Right lobe of liver (tissue), 6 donors: ENCODE measurements around the gene U2AF1L4. TPM values are rescaled to one million over a fixed set of nuclear protein-coding genes. Genes with fewer than 3 reads are reported as not detected.

Experiments used
- ATAC-seq, 4 donors: fragments of 200-7000 bp; cut with Tn5 transposase; one replicate each; pipeline ENCODE4 v1.9.1; 2020; ENCODE audit warnings: mild to moderate bottlenecking in 4 of 4, moderate library complexity in 4 of 4
- DNase-seq, 3 donors: peaks; one replicate each; pipeline ENCODE4 v3.0.0-alpha.2; 2020
- H3K27ac ChIP-seq, 3 donors: fragments of 200-600 bp; one replicate each; pipeline ENCODE4 v1.8.0; 2022
- H3K27me3 ChIP-seq, 2 donors: fragments of 200-600 bp; one replicate each; pipeline ENCODE4 v1.8.0; 2022
- H3K36me3 ChIP-seq, 4 donors: fragments of 200-600 bp; sonication (generic) in 1 of 4; one replicate each; pipeline versions ENCODE4 v1.5.1 to v1.8.0; 2017 to 2022; ENCODE audit warnings: control low read depth in 1 of 4
- H3K4me1 ChIP-seq, 4 donors: fragments of 200-600 bp; sonication (generic) in 1 of 4; one replicate each; pipeline versions ENCODE4 v1.5.1 to v1.8.0; 2017 to 2022; ENCODE audit warnings: control low read depth in 1 of 4
- H3K4me3 ChIP-seq, 3 donors: fragments of 200-600 bp; one replicate each; pipeline ENCODE4 v1.8.0; 2022
- H3K9me3 ChIP-seq, 4 donors: fragments of 200-600 bp; sonication (generic) in 1 of 4; one replicate each; pipeline versions ENCODE4 v1.5.1 to v1.8.0; 2017 to 2022; ENCODE audit warnings: control low read depth in 1 of 4
- CTCF ChIP-seq, 4 donors: fragments of 200-600 bp in 3 of 4; fragments of 450-650 bp in 1 of 4; IDR thresholded peaks; one replicate each; pipeline versions ENCODE4 v1.5.1 to v1.8.0; 2016 to 2022; ENCODE audit warnings: antibody characterized with exemption in 4 of 4, mild to moderate bottlenecking in 2 of 4
- POLR2A ChIP-seq: fragments of 450-650 bp; IDR thresholded peaks from one replicate; pipeline ENCODE4 v1.6.1; 2017; ENCODE audit warnings: antibody characterized with exemption, mild to moderate bottlenecking
- WGBS: methylation state at CpG from one replicate; pipeline ENCODE4 v1.1.6; 2018; ENCODE audit warnings: low coverage, low lambda C conversion rate; ENCODE audit not compliant: insufficient coverage; ENCODE audit errors: missing lambda C conversion rate; 5-methylcytosine and 5-hydroxymethylcytosine counted together
- intact Hi-C, 2 donors: fragments of 100-400 bp; cut with DNase I; formaldehyde crosslinking; loops; one replicate each; pipeline versions ENCODE4 v1.11.2 to v1.14.1; 2022
- total RNA-seq, 6 experiments: library from RNA; depleted of rRNA in 2 of 6; stranded (reverse); fragments of >200 nt in 2 of 6; fragmentation: NEBNext Ultra II Directional in 3 of 6; extraction: Animal tissue kit (Norgen Biotek cat#: 25700) in 3 of 6; gene quantifications; one replicate each; pipeline versions ENCODE4 v1.1.0 to v1.2.4, GENCODE V29; 2016 to 2023
- donor health status: DM: no; HTN: yes; CAD: no.
- donor health status: DM: no; HTN: no; CAD: no.
- donor health status: DM: no; HTN: no; CAD: no.
- donor health status: DM: no; HTN: yes; CAD: no.
- donor health status: DM: no; HTN: yes; CAD: no.

Gene U2AF1L4
- total RNA-seq, 6 experiments from 2014 or later, result 11.3 to 19.9 (median 17.5) TPM

- no peak for TF ChIP-seq POLR2A
- TF ChIP-seq CTCF (IDR thresholded peaks at IDR 0.05), result no peak
- Histone ChIP-seq H3K4me3 (no peak overlapping the region), H3K36me3 (no peaks in the 10 kb centered on the region), H3K27ac (no peak overlapping the region), H3K27me3 (no peaks in the 10 kb centered on the region), H3K4me1 (no peaks in the 10 kb centered on the region), H3K9me3 (no peaks in the 10 kb centered on the region)
- intact Hi-C loops, result no loop called here
- DNase-seq, result no peak
- 81% methylated on average over 5 of the region's 20 CpGs for WGBS
- ATAC-seq, result no peak
These were observed 35.5 kb upstream of the U2AF1L4 start for GRCh38 chr19:35780717-35781116.

GRCh38 chr19:35780058-35780457 lies 34.8 kb upstream of the U2AF1L4 start:
- Histone ChIP-seq H3K4me3 (no peak overlapping the region), H3K27ac (no peak overlapping the region), H3K9me3 (no peaks in the 10 kb centered on the region), H3K27me3 (no peaks in the 10 kb centered on the region), H3K36me3 (no peaks in the 10 kb centered on the region), H3K4me1 (no peaks in the 10 kb centered on the region)
- ATAC-seq (no peak), DNase-seq (no peak)
- intact Hi-C loops, result no loop called here
- no peak for TF ChIP-seq POLR2A
- TF ChIP-seq CTCF (IDR thresholded peaks at IDR 0.05), result no peak
- WGBS, result 40% methylated on average over 1 of the region's 16 CpGs

GRCh38 chr19:35779033-35779432 lies 33.8 kb upstream of the U2AF1L4 start:
- Histone ChIP-seq H3K27ac (no peak overlapping the region), H3K9me3 (no peaks in the 10 kb centered on the region), H3K27me3 (no peaks in the 10 kb centered on the region), H3K4me3 (no peak overlapping the region), H3K4me1 (no peaks in the 10 kb centered on the region), H3K36me3 (no peaks in the 10 kb centered on the region)
- 95% methylated on average over 8 of the region's 8 CpGs for WGBS
- DNase-seq, result no peak
- intact Hi-C loops, result no loop called here
- no peak for ATAC-seq
- TF ChIP-seq CTCF (IDR thresholded peaks at IDR 0.05) (no peak), POLR2A (no peak)

- ATAC-seq, result no peak
These were observed 32.7 kb upstream of the U2AF1L4 start for GRCh38 chr19:35777961-35778360.

More at GRCh38 chr19:35777961-35778360, 32.7 kb upstream of the U2AF1L4 start:
- no peaks in the 10 kb centered on the region for H3K36me3 ChIP-seq
- no peaks in the 10 kb centered on the region for H3K4me1 ChIP-seq
- 85% methylated on average over 5 of the region's 7 CpGs for WGBS
- intact Hi-C loops, result no loop called here
- TF ChIP-seq POLR2A, result no peak
- TF ChIP-seq CTCF (IDR thresholded peaks at IDR 0.05), result no peak
- no peak overlapping the region for H3K27ac ChIP-seq
- no peaks in the 10 kb centered on the region for H3K27me3 ChIP-seq
- no peak for DNase-seq
- H3K9me3 ChIP-seq, result no peaks in the 10 kb centered on the region
- no peak overlapping the region for H3K4me3 ChIP-seq
